ENCODE data around the gene RASSF3. TPM values are rescaled to one million over a fixed set of nuclear protein-coding genes. Genes with fewer than 3 reads are reported as not detected.

RASSF3 gene
- total RNA-seq, 4 donors from 2014 or later, result 9.1 to 16.1 (median 11.2) TPM

GRCh38 chr12:64683816-64684543 is 73.7 kb downstream of the RASSF3 start:
- H3K4me1 ChIP-seq, result peaks cover 41% of the 10 kb centered on the region
- 88% methylated on average over 10 of the region's 10 CpGs for WGBS
- peaks cover 18% of the 10 kb centered on the region for H3K36me3 ChIP-seq
- H3K4me3 ChIP-seq, result no peak overlapping the region
- H3K27ac ChIP-seq, result no peak overlapping the region
- no peak for DNase-seq (ENCODE audit: low spot score in 2 of 2)
- H3K27me3 ChIP-seq, result no peaks in the 10 kb centered on the region
- no peaks in the 10 kb centered on the region for H3K9me3 ChIP-seq
- TF ChIP-seq, protein P1, sequence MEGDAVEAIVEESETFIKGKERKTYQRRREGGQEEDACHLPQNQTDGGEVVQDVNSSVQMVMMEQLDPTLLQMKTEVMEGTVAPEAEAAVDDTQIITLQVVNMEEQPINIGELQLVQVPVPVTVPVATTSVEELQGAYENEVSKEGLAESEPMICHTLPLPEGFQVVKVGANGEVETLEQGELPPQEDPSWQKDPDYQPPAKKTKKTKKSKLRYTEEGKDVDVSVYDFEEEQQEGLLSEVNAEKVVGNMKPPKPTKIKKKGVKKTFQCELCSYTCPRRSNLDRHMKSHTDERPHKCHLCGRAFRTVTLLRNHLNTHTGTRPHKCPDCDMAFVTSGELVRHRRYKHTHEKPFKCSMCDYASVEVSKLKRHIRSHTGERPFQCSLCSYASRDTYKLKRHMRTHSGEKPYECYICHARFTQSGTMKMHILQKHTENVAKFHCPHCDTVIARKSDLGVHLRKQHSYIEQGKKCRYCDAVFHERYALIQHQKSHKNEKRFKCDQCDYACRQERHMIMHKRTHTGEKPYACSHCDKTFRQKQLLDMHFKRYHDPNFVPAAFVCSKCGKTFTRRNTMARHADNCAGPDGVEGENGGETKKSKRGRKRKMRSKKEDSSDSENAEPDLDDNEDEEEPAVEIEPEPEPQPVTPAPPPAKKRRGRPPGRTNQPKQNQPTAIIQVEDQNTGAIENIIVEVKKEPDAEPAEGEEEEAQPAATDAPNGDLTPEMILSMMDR (IDR thresholded peaks at IDR 0.05), result no peak

DNA sequence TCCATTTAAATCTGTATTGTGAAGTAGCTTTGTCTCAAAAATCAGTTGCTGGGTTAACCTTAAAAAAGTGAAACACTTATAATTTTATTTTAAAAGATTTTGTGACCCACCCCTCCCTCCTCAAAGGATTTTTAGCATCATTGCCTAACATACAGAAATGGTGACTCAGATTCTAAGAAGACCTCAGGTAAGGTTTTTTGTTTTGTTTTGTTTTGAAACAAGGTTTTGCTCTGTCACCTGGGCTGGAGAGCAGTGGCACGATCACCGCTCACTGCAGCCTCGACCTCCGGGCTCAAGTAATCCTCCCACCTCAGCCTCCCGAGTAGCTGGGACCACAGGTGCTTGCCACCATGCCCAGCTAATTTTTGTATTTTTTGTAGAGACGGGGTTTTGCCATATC is 74.8 kb downstream of the RASSF3 start:
- Histone ChIP-seq H3K36me3 (peaks cover 18% of the 10 kb centered on the region), H3K4me1 (peaks cover 31% of the 10 kb centered on the region), H3K9me3 (no peaks in the 10 kb centered on the region), H3K27me3 (no peaks in the 10 kb centered on the region), H3K27ac (no peak overlapping the region), H3K4me3 (no peak overlapping the region)
- TF ChIP-seq POLR2AphosphoS5 (IDR thresholded peaks at IDR 0.05), result no peak
- TF ChIP-seq, protein P1 (IDR thresholded peaks at IDR 0.05), result no peak
- TF ChIP-seq EP300 (IDR thresholded peaks at IDR 0.05), result no peak
- 93% methylated on average over 6 of the region's 6 CpGs for WGBS
- DNase-seq (ENCODE audit: low spot score in 2 of 2), result no peak

- Histone ChIP-seq H3K9me3 (no peaks in the 10 kb centered on the region), H3K4me3 (no peak overlapping the region), H3K4me1 (peaks cover 25% of the 10 kb centered on the region), H3K27me3 (no peaks in the 10 kb centered on the region), H3K36me3 (peaks cover 18% of the 10 kb centered on the region), H3K27ac (no peak overlapping the region)
- WGBS, result 97% methylated on average over 15 of the region's 15 CpGs
- TF ChIP-seq POLR2AphosphoS5 (IDR thresholded peaks at IDR 0.05) (no peak), EP300 (IDR thresholded peaks at IDR 0.05) (no peak), POLR2A (IDR thresholded peaks at IDR 0.05) (no peak)
- TF ChIP-seq, protein P1 (IDR thresholded peaks at IDR 0.05), result no peak
- no peak for DNase-seq (ENCODE audit: low spot score in 2 of 2)
Observed at GRCh38 chr12:64685605-64686004, 75.3 kb downstream of the RASSF3 start.

DNA sequence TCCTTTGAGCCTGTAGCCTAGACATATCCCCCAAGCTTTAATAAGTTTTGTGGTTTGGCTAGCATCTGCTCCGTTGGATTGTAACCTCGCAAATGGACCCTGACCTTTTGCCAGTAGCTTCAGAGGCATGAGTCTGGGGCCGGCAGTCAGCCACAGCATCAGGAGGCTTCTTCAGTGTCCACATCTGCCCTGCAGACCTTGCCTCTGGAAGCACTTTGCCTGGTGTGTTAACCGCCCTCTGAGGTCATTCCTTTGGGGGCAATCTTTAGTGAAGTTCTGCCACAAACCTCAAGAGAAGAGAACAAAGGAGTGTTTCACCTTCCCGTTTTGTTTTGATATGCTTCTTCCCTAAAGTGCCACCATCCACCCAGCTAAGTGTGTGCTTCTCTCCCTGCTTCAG is 77.5 kb downstream of the RASSF3 start:
- peaks cover 14% of the 10 kb centered on the region for H3K4me1 ChIP-seq
- TF ChIP-seq, protein P1 (IDR thresholded peaks at IDR 0.05), result no peak
- TF ChIP-seq EP300 (IDR thresholded peaks at IDR 0.05), result no peak
- TF ChIP-seq POLR2AphosphoS5 (IDR thresholded peaks at IDR 0.05), result no peak
- TF ChIP-seq POLR2A (IDR thresholded peaks at IDR 0.05), result no peak

GRCh38 chr12:64688219-64688618 is 77.9 kb downstream of the RASSF3 start:
- Histone ChIP-seq H3K36me3 (peaks cover 18% of the 10 kb centered on the region), H3K9me3 (no peaks in the 10 kb centered on the region), H3K27me3 (no peaks in the 10 kb centered on the region), H3K4me3 (no peak overlapping the region), H3K27ac (peak overlapping the region; percentile 3), H3K4me1 (peaks cover 10% of the 10 kb centered on the region)
- no peak for DNase-seq (ENCODE audit: low spot score in 2 of 2)
- 70% methylated on average over 6 of the region's 6 CpGs for WGBS
- TF ChIP-seq POLR2A (IDR thresholded peaks at IDR 0.05), result no peak
- TF ChIP-seq POLR2AphosphoS5 (IDR thresholded peaks at IDR 0.05), result no peak
- no peak for TF ChIP-seq EP300 (IDR thresholded peaks at IDR 0.05)
- TF ChIP-seq, protein P1 (IDR thresholded peaks at IDR 0.05), result no peak

More for the DNA sequence above, 77.5 kb downstream of the RASSF3 start:
- 49% methylated on average over 5 of the region's 5 CpGs for WGBS
- peak overlapping the region; percentile 3 for H3K27ac ChIP-seq
- no peaks in the 10 kb centered on the region for H3K9me3 ChIP-seq
- H3K36me3 ChIP-seq, result peaks cover 18% of the 10 kb centered on the region
- H3K4me3 ChIP-seq, result no peak overlapping the region
- no peak for DNase-seq (ENCODE audit: low spot score in 2 of 2)
- no peaks in the 10 kb centered on the region for H3K27me3 ChIP-seq
